Ectodermal cell (in vitro differentiated cells): ENCODE data around the gene OSER1.

Source experiments
- H3K27ac ChIP-seq: 2 replicates; pipeline ENCODE4 v1.7.0; 2013; ENCODE audit warnings: mild to moderate bottlenecking, low read depth, low read length; ENCODE audit not compliant: insufficient read depth, poor library complexity, severe bottlenecking
- H3K27me3 ChIP-seq: 2 replicates; pipeline ENCODE4 v1.7.0; 2013; ENCODE audit warnings: mild to moderate bottlenecking, low read length; ENCODE audit not compliant: insufficient read depth, control insufficient read depth, poor library complexity, severe bottlenecking
- H3K36me3 ChIP-seq: one replicate; pipeline ENCODE4 v1.7.0; 2013; ENCODE audit warnings: low read length; ENCODE audit not compliant: control insufficient read depth, insufficient read depth
- H3K4me1 ChIP-seq: one replicate; pipeline ENCODE4 v1.7.0; 2013; ENCODE audit warnings: low read length; ENCODE audit not compliant: control insufficient read depth, insufficient read depth
- H3K4me3 ChIP-seq: 2 replicates; pipeline ENCODE4 v1.7.0; 2013; ENCODE audit warnings: low read depth, low read length, control low read depth; ENCODE audit not compliant: insufficient read depth
- H3K9me3 ChIP-seq: 2 replicates; pipeline ENCODE4 v1.7.0; 2013; ENCODE audit warnings: mild to moderate bottlenecking, low read length, moderate library complexity; ENCODE audit not compliant: control insufficient read depth
- WGBS, 2 experiments: methylation state at CpG; one replicate each; pipeline ENCODE4 v1.1.7; 2013; ENCODE audit warnings: missing lambda C conversion rate in 2 of 2; 5-methylcytosine and 5-hydroxymethylcytosine counted together

Gene OSER1

DNA sequence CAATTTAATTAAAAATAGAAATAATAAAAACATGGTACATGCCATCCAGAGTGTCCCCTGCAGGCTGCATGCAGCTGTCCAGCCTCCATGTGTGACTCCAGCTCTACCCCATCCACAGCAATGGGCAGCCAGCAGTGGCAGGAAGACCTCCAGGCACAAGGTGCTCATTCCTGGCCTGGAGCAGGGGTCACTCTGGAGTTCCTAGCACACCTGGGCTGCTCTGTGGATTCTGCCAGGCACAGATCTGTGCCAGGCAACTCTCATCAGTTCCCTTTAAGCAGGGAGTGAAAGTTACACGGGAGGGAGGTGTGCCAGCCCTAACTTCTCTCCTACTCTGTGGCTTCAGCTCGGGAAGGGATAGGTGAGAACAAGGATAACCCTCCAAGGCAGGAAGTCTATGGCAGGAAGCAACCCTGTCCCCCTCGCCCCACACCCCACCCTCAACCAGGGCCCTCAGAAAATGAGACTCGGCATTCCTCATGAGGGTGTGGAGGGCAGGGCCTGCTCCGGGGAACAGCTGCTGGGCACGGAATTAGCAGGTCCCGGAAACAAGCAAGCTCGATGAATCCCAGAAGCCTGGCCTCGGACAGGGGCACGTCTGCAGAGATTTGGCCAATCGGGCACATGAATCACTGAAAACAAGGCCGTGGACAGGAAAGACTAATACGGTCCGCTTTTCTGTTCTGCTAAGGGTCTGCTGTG lies 33.6 kb downstream of the OSER1 start:
- 88 to 91% methylated on average over 14 of the region's 14 CpGs for WGBS, 2 experiments
- no peaks in the 10 kb centered on the region for H3K27me3 ChIP-seq
- H3K4me1 ChIP-seq = peaks cover 17% of the 10 kb centered on the region
- H3K4me3 ChIP-seq = no peak overlapping the region
- no peak overlapping the region for H3K27ac ChIP-seq
- H3K9me3 ChIP-seq = no peaks in the 10 kb centered on the region
- no peaks in the 10 kb centered on the region for H3K36me3 ChIP-seq

GRCh38 chr20:44174996-44175765 lies 35.4 kb downstream of the OSER1 start:
- Histone ChIP-seq H3K36me3 (no peaks in the 10 kb centered on the region), H3K4me1 (no peaks in the 10 kb centered on the region), H3K27ac (no peak overlapping the region), H3K27me3 (no peaks in the 10 kb centered on the region), H3K9me3 (no peaks in the 10 kb centered on the region), H3K4me3 (no peak overlapping the region)
- WGBS, 2 experiments = 94 to 95% methylated on average over 13 of the region's 13 CpGs

DNA sequence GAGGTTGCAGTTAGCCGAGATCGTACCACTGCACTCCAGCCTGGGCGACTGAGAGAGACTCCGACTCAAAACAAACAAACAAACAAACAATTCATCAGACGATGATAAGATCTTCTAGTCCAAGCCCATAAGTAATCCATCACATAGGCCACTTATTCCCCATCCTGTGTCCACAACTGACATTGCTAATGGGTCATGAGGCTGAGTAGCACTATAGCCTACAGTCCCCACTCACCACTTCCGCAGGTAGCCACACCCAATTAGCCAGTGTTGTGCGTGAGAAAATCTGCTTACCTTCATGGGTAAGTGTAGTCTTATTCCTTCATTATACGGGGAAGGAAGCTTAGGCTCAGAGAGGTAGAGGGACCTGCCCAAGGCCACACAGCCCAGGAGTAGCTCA lies 36.7 kb downstream of the OSER1 start:
- no peak overlapping the region for H3K27ac ChIP-seq
- no peak overlapping the region for H3K4me3 ChIP-seq
- H3K27me3 ChIP-seq = no peaks in the 10 kb centered on the region
- no peaks in the 10 kb centered on the region for H3K9me3 ChIP-seq
- H3K4me1 ChIP-seq = no peaks in the 10 kb centered on the region
- H3K36me3 ChIP-seq = no peaks in the 10 kb centered on the region
- 87 to 89% methylated on average over 8 of the region's 8 CpGs for WGBS, 2 experiments

DNA sequence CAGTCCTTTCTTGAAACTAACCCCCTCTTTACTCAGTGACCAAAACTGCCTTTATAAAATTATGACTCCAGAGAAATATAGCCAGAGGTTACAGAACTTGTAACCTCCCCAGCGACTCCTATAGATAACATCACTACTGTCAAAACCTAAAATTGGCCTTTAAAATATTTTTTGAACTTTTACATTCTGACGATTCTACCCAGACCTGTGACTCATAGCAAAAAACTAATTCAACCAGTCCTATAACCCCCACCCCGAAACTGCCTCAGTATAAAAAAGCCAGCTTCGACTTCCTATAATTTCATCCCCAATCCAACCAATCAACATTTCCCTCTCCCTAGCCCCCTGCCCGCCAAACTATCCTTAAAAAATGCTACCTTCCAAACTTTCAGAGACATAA lies 37.5 kb downstream of the OSER1 start:
- Histone ChIP-seq H3K4me3 (no peak overlapping the region), H3K27ac (no peak overlapping the region), H3K4me1 (no peaks in the 10 kb centered on the region), H3K27me3 (no peaks in the 10 kb centered on the region), H3K36me3 (no peaks in the 10 kb centered on the region), H3K9me3 (no peaks in the 10 kb centered on the region)
- WGBS, 2 experiments = 89 to 91% methylated on average over 5 of the region's 5 CpGs

DNA sequence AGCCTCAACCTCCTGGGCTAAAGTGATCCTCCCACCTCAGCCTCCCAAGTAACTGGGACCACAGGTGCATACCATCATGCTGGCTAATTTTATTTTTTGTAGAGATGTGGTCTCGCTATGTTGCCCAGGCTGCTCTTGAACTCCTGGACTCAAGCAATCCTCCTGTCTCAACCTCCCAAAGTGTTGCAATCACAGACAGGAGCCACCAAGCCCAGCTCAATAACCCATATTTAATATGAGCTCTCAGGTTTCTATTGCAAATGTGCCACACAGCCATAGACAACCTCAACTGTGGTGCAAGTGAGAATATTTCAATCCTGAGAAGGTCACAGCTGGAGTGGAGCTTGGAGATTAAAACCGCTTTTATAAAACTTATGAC lies 38.0 kb downstream of the OSER1 start:
- no peaks in the 10 kb centered on the region for H3K4me1 ChIP-seq
- no peaks in the 10 kb centered on the region for H3K9me3 ChIP-seq
- no peaks in the 10 kb centered on the region for H3K36me3 ChIP-seq
- no peak overlapping the region for H3K4me3 ChIP-seq
- no peak overlapping the region for H3K27ac ChIP-seq
- 93 to 95% methylated on average over 1 to 2 of the region's 2 CpGs for WGBS, 2 experiments
- H3K27me3 ChIP-seq = no peaks in the 10 kb centered on the region

DNA sequence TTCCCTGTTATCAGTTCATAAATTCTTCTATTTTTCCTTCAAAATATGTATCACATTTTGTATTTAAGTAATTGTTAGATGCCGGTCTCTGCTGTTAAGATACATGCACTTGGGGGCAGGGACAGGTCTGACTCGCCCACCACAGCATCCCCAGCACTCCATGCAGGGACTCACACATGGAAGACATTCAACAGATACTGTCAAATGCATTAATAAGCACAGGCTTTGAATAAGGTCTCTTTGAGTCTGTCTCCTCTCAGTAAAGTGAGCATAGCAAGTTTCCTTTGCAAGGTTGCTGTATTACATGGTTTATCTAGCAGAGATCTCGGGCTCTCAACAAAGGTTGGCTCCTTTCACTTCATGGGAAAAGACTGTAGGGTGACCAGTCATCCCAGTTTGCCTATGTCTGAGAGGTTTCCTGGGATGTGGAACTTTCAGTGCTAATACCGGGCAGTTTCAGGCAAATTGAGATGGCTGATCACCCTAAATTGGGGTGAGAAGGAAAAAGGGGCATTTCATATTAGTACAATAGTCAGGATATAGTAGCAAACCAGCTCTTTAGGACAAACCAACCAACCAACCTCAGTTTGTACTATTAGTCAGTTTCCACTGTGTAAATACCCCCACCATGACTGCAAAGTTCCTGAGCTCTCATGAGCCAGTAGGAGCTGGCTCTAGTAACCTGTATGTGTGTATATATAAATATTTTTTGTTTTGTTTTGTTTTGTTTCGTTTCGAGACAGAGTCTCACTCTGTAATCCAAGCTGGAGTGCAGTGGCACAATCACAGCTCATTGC lies 38.6 kb downstream of the OSER1 start:
- Histone ChIP-seq H3K9me3 (no peaks in the 10 kb centered on the region), H3K27me3 (no peaks in the 10 kb centered on the region), H3K36me3 (no peaks in the 10 kb centered on the region), H3K4me1 (no peaks in the 10 kb centered on the region), H3K27ac (no peak overlapping the region), H3K4me3 (no peak overlapping the region)
- 83 to 84% methylated on average over 6 of the region's 6 CpGs for WGBS, 2 experiments

- no peaks in the 10 kb centered on the region for H3K36me3 ChIP-seq
- no peak overlapping the region for H3K4me3 ChIP-seq
- no peak overlapping the region for H3K27ac ChIP-seq
- H3K4me1 ChIP-seq = peaks cover 9% of the 10 kb centered on the region
- 89 to 90% methylated on average over 7 of the region's 7 CpGs for WGBS, 2 experiments
- no peaks in the 10 kb centered on the region for H3K27me3 ChIP-seq
- no peaks in the 10 kb centered on the region for H3K9me3 ChIP-seq
Observed at GRCh38 chr20:44170816-44171410, 39.7 kb downstream of the OSER1 start.

DNA sequence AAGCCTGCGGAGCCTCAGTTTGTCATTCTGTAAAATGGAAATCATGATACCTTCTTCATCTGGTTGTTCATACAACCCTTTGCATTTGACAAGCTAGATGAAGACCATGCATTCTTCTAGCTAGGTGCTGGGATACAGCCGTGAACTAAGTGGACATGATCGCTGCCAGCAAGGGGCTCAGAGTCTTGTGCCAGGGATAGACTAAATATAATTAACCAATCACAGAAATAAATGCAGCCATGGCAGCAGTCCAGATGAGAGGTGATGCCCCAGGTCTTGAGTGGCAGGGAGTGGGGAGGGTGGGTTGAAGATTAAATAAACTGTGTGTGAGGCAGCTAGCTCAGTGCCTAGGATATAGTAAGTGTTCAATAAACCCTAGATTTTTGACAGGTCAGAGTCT lies 42.8 kb downstream of the OSER1 start:
- Histone ChIP-seq H3K9me3 (no peaks in the 10 kb centered on the region), H3K4me1 (peaks cover 15% of the 10 kb centered on the region), H3K4me3 (no peak overlapping the region), H3K27me3 (no peaks in the 10 kb centered on the region), H3K36me3 (no peaks in the 10 kb centered on the region), H3K27ac (no peak overlapping the region)
- 91 to 98% methylated on average over 3 of the region's 3 CpGs for WGBS, 2 experiments

DNA sequence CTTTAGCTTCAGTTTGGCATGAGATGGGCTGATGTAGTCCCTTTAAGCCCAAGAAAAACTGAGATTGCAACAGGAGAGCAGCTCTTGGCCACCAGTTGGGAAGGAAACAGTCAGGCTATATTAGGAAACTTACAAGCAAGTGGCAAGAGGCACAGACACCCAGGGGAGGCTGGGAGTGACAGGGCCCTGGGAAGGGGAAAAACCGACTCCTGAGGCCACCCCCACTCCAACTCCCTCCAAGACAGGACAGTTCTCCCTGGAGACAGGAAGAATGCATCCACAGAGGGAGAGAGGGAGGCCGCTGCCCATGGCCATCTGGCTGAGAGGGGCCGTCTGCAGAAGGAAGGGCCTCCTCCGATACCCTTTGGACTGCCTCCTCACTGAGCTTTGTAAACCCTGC lies 44.1 kb downstream of the OSER1 start:
- 43 to 61% methylated on average over 4 of the region's 4 CpGs for WGBS, 2 experiments
- Histone ChIP-seq H3K9me3 (no peaks in the 10 kb centered on the region), H3K27me3 (no peaks in the 10 kb centered on the region), H3K36me3 (no peaks in the 10 kb centered on the region), H3K27ac (no peak overlapping the region), H3K4me1 (peaks cover 15% of the 10 kb centered on the region), H3K4me3 (no peak overlapping the region)

GRCh38 chr20:44166008-44166407 lies 44.6 kb downstream of the OSER1 start:
- Histone ChIP-seq H3K4me3 (no peak overlapping the region), H3K9me3 (no peaks in the 10 kb centered on the region), H3K4me1 (peaks cover 15% of the 10 kb centered on the region), H3K27me3 (no peaks in the 10 kb centered on the region), H3K27ac (no peak overlapping the region), H3K36me3 (no peaks in the 10 kb centered on the region)
- WGBS, 2 experiments = 89 to 91% methylated on average over 3 to 4 of the region's 4 CpGs
